Stimulated activated CD8-positive, alpha-beta memory T cell treated with anti-CD3 and anti-CD28 coated beads, Interleukin-7, amount 100 ng/mL, for 48 hours (primary cell): ENCODE results near the gene AHCYL2.
A peak's percentile ranks its signal among the peaks of the same experiment; 100 is the strongest.
"Not testable (repeated sequence)": the region's sequence is repeated elsewhere in the genome, so short reads cannot be mapped to it uniquely, and the experiment has no call there.

Source experiments
- DNase-seq, 2 donors: peaks; one replicate each; pipeline ENCODE4 v3.0.0-alpha.2; 2020; ENCODE audit warnings: low read depth in 1 of 2; ENCODE audit errors: extremely low read depth in 1 of 2

The AHCYL2 gene

GRCh38 chr7:129412501-129412900 is 187.7 kb downstream of the AHCYL2 start:
- no peak for DNase-seq

- DNase-seq: no peak
Observed at GRCh38 chr7:129417073-129417472, 192.2 kb downstream of the AHCYL2 start.

- DNase-seq: no peak
Observed at GRCh38 chr7:129421717-129422250, 197.0 kb downstream of the AHCYL2 start.

GRCh38 chr7:129422727-129423126 is 197.9 kb downstream of the AHCYL2 start:
- DNase-seq: no peak

- no peak for DNase-seq
Observed at GRCh38 chr7:129423700-129424410, 199.0 kb downstream of the AHCYL2 start.

- no peak for DNase-seq
Observed at GRCh38 chr7:129426482-129426881, 201.7 kb downstream of the AHCYL2 start.

- DNase-seq: no peak
Observed at GRCh38 chr7:129427526-129428045, 202.8 kb downstream of the AHCYL2 start.

GRCh38 chr7:129431911-129432643 is 207.2 kb downstream of the AHCYL2 start:
- DNase-seq: no peak

GRCh38 chr7:129433847-129434674 is 209.2 kb downstream of the AHCYL2 start, which contains the start of gene STRIP2:
TSS of gene STRIP2 (plus strand) at chr7:129434432. CDS start at chr7:129434473, 41 bp downstream.
- DNase-seq: peak; percentile 90 to 91

- DNase-seq: no peak
Observed at GRCh38 chr7:129434675-129435318, 210.0 kb downstream of the AHCYL2 start.

GRCh38 chr7:129435414-129435829 is 210.6 kb downstream of the AHCYL2 start:
- no peak for DNase-seq

GRCh38 chr7:129436335-129436923 is 211.6 kb downstream of the AHCYL2 start:
- DNase-seq: no peak

- DNase-seq: no peak
Observed at GRCh38 chr7:129437190-129437589, 212.4 kb downstream of the AHCYL2 start.

- DNase-seq: no peak
Observed at GRCh38 chr7:129438281-129438838, 213.5 kb downstream of the AHCYL2 start.

- peak; percentile 26 to 73 for DNase-seq
Observed at GRCh38 chr7:129438839-129439651, 214.2 kb downstream of the AHCYL2 start.

GRCh38 chr7:129439963-129440625 is 215.3 kb downstream of the AHCYL2 start:
- no peak for DNase-seq

GRCh38 chr7:129443612-129444011 is 218.8 kb downstream of the AHCYL2 start:
- no peak for DNase-seq

- not testable (repeated sequence) for DNase-seq
Observed at GRCh38 chr7:129444776-129445175, 219.9 kb downstream of the AHCYL2 start.
